HG03095 (cell line): ENCODE data around the gene MOB3C.

Experiments
- ATAC-seq: cut with Tn5 transposase; IDR thresholded peaks from one replicate; pipeline ENCODE4 v1.9.1; 2021; ENCODE audit warnings: moderate library complexity; ENCODE audit not compliant: unreplicated experiment

MOB3C gene

DNA sequence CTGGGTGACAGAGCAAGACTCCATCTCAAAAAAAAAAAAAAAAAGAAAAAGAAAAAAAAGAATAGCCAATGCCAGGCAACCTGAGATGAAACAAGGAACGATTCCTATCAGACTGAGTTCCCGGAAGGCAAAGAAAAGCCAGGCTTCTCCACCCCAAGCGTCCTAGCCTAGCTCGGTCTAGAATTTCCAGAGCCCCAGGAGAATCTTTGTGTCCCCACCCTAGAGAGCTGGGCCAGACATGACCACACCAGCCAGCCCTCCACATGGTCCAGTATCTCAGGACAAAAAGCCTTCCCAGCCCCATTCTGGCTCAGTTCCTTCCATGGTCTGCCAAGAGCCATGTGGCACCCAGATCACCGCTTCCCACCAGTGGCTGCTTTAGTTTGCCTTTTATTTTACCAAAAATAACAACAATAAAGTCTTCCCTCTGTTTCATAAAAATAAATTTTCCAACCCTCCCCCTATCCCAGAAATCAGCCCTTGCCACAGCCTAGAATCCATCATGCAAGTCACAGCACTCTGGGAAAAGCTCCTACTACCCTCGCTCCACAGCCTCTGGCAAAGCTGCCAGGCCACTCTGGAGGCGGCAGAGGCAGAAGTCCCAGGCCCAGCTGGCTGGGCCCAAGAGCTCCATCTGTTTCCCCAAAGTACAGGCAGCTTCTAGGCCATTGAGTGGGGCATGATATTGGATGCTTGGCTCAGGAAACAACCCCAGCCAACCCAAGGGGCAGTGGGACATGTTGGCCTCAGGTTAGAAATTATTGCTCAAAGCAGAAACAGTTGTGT is 9.1 kb downstream of the MOB3C start:
- ATAC-seq = no peak

DNA sequence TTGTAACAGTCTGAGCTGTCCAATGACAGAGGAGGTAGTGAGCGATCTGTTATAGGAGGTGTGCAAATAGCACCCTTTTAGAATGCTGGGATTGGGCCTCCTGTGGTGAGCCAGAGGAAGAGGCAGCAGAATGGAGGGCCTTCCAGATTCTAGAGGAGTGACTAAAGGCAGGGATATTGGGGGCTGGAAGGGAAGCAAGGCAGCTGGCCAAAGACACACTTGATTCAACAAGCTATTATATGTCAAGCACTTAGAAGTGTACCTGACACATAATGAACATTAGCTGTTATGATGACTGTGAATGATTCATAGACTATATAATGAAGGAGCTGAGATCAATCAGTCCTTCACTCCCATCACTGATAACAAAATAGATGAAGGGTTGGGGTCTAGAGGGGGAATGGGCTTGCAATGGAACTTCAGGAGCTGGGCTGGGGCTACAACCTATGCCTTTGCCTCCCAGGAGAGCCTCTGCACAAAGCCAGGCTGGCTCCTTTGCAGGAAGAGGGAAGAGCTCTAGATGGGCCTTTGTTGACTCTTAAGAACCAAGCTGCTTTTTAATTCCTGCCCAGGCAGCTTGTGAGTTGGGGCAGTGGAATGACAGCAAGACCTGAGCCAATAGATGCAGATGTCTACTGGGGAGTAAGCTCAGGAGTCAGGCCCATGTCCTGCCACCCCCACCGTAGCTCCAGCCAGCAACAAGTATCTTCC is 10.2 kb downstream of the MOB3C start:
- no peak for ATAC-seq

GRCh38 chr1:46605232-46605631 is 11.4 kb downstream of the MOB3C start:
- no peak for ATAC-seq

GRCh38 chr1:46603858-46604549 is 12.6 kb downstream of the MOB3C start, which contains the start of gene MKNK1:
MKNK1 (minus strand) TSS chr1:46604268; CDS start chr1:46583327, 20,941 bp downstream.
- ATAC-seq = peak; percentile 90

DNA sequence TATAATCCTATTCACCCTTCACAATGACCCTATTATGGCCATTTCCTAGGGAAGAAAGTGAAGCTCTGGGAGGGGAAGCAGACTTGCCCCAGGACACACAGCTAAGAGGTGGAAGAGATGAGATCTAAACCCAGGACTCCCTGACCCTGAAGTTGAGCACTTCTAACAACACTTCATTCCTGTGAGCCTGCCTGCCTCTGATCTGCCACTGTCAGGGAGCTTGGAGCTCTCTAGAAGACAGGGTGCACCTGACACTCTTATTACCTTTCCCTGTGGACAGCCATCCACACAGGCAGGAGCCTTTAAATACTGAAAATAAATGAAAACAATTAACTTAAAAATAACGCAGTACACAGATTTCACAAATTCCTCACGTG is 13.1 kb downstream of the MOB3C start:
- ATAC-seq = no peak

- no peak for ATAC-seq
Measured at GRCh38 chr1:46601257-46602007, 15.2 kb downstream of the MOB3C start.

DNA sequence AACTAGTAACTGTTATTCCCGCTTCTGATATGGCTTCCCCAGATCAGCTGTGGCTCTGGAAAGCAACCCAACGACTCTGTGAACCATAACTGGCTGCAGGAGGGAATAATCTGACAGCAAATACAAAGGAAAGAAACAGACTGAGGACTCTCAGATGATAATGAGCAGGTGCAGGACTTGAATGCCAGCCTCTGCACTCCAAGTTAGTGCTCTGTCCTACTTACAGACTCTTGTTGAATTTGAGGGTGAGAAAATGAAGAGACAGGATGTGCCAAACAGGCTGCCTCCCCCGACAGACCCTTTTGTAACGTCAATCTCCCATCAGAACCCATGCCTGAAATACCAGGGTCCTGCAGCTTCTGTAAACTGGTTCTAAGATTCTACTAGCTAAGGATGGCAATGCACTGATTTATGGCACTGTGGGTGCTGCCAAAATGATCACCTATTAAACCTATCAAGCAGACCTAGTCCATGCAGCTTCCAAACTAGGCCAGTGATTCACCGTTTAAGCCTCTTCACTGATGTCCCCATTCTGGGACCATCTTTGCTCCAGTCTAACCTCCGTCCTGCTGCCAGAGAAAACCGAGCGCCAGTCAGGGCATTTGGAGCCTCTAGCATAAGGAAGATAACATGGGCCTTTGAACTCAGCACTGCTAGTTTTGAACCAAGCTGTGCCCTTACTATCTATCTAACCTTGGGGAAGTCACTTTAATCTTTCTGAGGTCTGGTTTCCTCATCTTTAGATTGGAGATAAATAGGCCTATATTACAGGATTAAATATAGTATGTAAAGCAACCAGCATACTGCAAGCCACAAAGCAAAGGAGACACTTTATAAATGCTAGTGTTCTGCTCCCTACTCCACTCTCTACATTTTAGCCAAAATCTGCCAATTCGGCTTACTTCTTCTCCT is 17.3 kb downstream of the MOB3C start:
- ATAC-seq = no peak

GRCh38 chr1:46596846-46597245 is 19.8 kb downstream of the MOB3C start:
- ATAC-seq = no peak

- no peak for ATAC-seq
Measured at GRCh38 chr1:46596036-46596435, 20.6 kb downstream of the MOB3C start.

DNA sequence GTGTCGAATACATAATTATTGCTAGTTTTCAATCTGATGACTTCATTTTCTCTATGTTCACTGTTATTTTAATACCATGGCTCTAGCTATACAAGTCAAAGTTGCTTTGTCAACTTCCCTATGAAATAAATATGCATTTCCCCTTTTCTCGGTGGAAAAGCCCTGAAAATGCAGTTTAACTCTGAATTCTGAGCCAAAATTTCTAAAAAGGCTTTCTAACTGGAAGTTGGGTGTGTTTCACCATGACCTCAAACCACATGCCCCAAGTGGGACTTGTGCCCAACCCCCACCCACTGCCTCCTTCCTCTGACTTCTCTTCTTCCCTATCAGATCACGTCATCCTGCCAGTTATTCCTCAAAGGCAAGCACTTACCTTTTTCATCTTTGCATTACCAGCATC is 21.5 kb downstream of the MOB3C start:
- no peak for ATAC-seq

- ATAC-seq = no peak
Measured at GRCh38 chr1:46594063-46594462, 22.5 kb downstream of the MOB3C start.

GRCh38 chr1:46592823-46593222 is 23.8 kb downstream of the MOB3C start:
- ATAC-seq = no peak

DNA sequence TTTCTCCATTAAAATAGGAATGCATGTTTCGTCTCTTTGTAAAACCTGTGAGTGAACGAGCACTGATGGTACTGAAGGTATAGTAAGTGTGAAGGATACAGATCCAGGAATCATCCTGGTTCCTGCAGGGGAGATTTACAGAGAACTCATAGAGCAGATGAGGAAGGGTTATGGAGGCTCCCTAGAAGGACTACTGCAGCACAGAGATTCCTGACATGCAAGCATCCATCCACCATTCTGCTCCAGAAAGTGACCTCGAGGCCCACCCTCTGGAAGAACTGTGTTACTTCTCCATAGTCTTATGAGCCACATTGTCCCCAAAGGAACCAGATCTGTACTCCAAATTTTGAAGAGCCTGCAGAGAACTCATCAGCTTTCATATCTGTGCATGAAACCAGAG is 27.1 kb downstream of the MOB3C start:
- no peak for ATAC-seq

DNA sequence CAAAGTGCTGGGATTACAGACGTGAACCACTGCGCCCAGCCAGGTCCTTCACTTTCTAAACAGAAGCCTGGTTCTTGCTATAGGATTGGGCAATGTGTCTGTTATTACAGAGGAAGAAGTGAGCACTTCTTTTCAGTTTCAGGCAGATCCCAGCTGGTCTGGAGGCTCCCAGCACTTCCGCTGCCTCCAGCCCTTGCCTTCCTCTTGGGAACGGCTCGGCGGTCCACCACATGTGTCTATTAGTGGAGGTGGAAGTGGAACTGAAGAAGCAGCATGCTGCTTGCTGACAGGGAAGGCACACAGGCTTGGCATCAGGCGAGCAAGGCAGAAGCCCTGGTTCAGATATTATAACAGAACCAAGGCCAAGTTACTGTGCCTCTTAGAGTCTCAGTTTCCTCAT is 29.5 kb downstream of the MOB3C start:
- no peak for ATAC-seq

- no peak for ATAC-seq
Measured at GRCh38 chr1:46585312-46585938, 31.2 kb downstream of the MOB3C start.

- no peak for ATAC-seq
Measured at GRCh38 chr1:46583494-46583893, 33.1 kb downstream of the MOB3C start.

DNA sequence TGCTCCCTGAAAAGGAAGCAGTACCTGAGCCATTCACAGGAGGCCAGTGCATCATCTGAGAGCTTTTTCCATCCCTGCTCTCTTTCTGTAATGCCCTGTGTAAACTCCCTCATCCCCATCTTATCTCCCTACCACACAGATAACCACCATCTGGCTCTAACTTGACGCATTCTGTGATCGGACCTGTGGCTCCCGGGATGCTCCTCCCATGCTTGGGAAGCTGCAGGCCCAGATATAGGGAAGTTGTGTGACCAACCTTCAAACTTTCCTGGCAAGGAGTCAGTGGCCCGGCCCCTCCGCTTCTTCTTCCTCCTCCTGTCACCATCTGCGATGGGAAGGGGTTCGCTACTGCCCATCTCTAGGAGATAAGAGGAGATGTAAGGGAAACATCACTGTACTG is 33.6 kb downstream of the MOB3C start:
- no peak for ATAC-seq

GRCh38 chr1:46581681-46582455 is 34.7 kb downstream of the MOB3C start:
- no peak for ATAC-seq
